K562 (cell line): ENCODE data around the gene USH1G. TPM values are rescaled to one million over a fixed set of nuclear protein-coding genes. Genes with fewer than 3 reads are reported as not detected.

Experiments
- EWSR1 ChIP-seq: fragments of 450-650 bp; IDR thresholded peaks from 2 replicates; pipeline ENCODE4 v1.6.1; 2018; ENCODE audit warnings: borderline replicate concordance, mild to moderate bottlenecking, low read depth, moderate library complexity; ENCODE audit not compliant: partially characterized antibody
- HDAC8 ChIP-seq: fragments of 450-650 bp; IDR thresholded peaks from 2 replicates; pipeline ENCODE4 v1.6.1; 2016; ENCODE audit warnings: mild to moderate bottlenecking, missing genetic modification characterization, moderate library complexity, missing compliant biosample characterization
- KAT8 ChIP-seq: fragments of 450-650 bp; IDR thresholded peaks from 2 replicates; pipeline ENCODE4 v1.6.1; 2016; ENCODE audit warnings: low read depth, mild to moderate bottlenecking
- KLF16 ChIP-seq: IDR thresholded peaks from 2 replicates; pipeline ENCODE4 v1.6.1; 2016; ENCODE audit warnings: antibody characterized with exemption
- NCOA1 ChIP-seq: fragments of 450-650 bp; IDR thresholded peaks from 2 replicates; pipeline ENCODE4 v1.6.1; 2016; ENCODE audit warnings: low read depth
- NFE2 ChIP-seq: IDR thresholded peaks from 2 replicates; pipeline ENCODE4 v1.6.1; 2014; ENCODE audit warnings: antibody characterized with exemption, low read depth
- NR2C1 ChIP-seq, 2 experiments: fragments of 450-650 bp; IDR thresholded peaks; 2 replicates each; pipeline ENCODE4 v1.6.1; 2017; ENCODE audit warnings: mild to moderate bottlenecking in 2 of 2, antibody characterized with exemption in 1 of 2, inconsistent platforms in 1 of 2, missing compliant biosample characterization in 1 of 2, missing genetic modification characterization in 1 of 2
- POLR2AphosphoS5 ChIP-seq: IDR thresholded peaks from 2 replicates; pipeline ENCODE4 v1.6.1; 2011; ENCODE audit warnings: mild to moderate bottlenecking, low read depth, low read length, moderate library complexity; ENCODE audit not compliant: control insufficient read depth, insufficient read depth
- SAFB2 ChIP-seq: fragments of 200-400 bp; formaldehyde crosslinking; IDR thresholded peaks from 2 replicates; pipeline ENCODE4 v1.6.1; 2018; ENCODE audit warnings: borderline replicate concordance, low read length, low read depth, moderate library complexity; ENCODE audit not compliant: severe bottlenecking
- SETDB1 ChIP-seq: IDR thresholded peaks from one replicate; pipeline ENCODE4 v1.6.1; 2012; ENCODE audit warnings: low read length, control low read depth, inconsistent platforms
- SRSF1 ChIP-seq: fragments of 200-400 bp; formaldehyde crosslinking; IDR thresholded peaks from 2 replicates; pipeline ENCODE4 v1.6.1; 2017; ENCODE audit warnings: mild to moderate bottlenecking, low read depth, low read length, moderate library complexity
- SRSF7 ChIP-seq: fragments of 200-400 bp; formaldehyde crosslinking; optimal IDR thresholded peaks from 2 replicates; pipeline ENCODE3; 2017; ENCODE audit warnings: mild to moderate bottlenecking, low read depth, low read length
- TBP ChIP-seq: optimal IDR thresholded peaks from 2 replicates; pipeline ENCODE3; 2011; ENCODE audit warnings: low read depth, low read length, improper control_type of control experiment
- YY1 ChIP-seq, 3 experiments: IDR thresholded peaks; 2 replicates each; pipeline ENCODE4 v1.6.1; 2011; ENCODE audit warnings: low read length in 2 of 3, mild to moderate bottlenecking in 2 of 3, moderate library complexity in 2 of 3, borderline replicate concordance in 1 of 3, control low read depth in 1 of 3, low read depth in 1 of 3; ENCODE audit not compliant: insufficient read depth in 3 of 3, insufficient replicate concordance in 2 of 3, control insufficient read depth in 1 of 3, insufficient read length in 1 of 3; ENCODE audit errors: extremely low read depth in 1 of 3
- ZNF146 ChIP-seq: IDR thresholded peaks from one replicate; pipeline ENCODE4 v1.6.1; 2018; ENCODE audit warnings: missing compliant biosample characterization; ENCODE audit not compliant: unreplicated experiment
- ZNF3 ChIP-seq: fragments of 250-450 bp; sonication (Bioruptor Pico); IDR thresholded peaks from 2 replicates; pipeline ENCODE4 v1.5.0; 2021; ENCODE audit warnings: mild to moderate bottlenecking, moderate library complexity
- ZNF436 ChIP-seq: fragments of 250-450, 450-650 bp; sonication (Bioruptor Pico); formaldehyde crosslinking; IDR thresholded peaks from 2 replicates; pipeline ENCODE4 v1.7.0; 2020; ENCODE audit warnings: mild to moderate bottlenecking
- ZNF778 ChIP-seq: fragments of 450-650 bp; formaldehyde crosslinking; IDR thresholded peaks from 2 replicates; pipeline ENCODE4 v1.4.0; 2020; ENCODE audit warnings: mild to moderate bottlenecking, moderate library complexity
- polyA plus RNA-seq, 8 experiments: library from polyadenylated mRNA; depleted of rRNA in 4 of 8; stranded (reverse) in 5 of 8; unstranded in 3 of 8; fragments of >200 nt; fragmentation: Nextera tagmentation in 2 of 8; fragmentation: Illumina TruSeq in 1 of 8; extraction: Ambion mirVana in 2 of 8; extraction: Trizol in 1 of 8; gene quantifications; 2 replicates each; pipeline versions ENCODE4 v1.2.1 to v1.2.3, GENCODE V29; 2011 to 2014; ENCODE audit warnings: inconsistent platforms in 1 of 8, missing spikeins in 1 of 8
- total RNA-seq, 7 experiments: library from RNA; depleted of rRNA in 6 of 7; stranded (reverse); fragments of >200 nt in 6 of 7; fragmentation: Illumina TruSeq in 2 of 7; extraction: Trizol in 2 of 7; gene quantifications; 2 replicates each; pipeline versions ENCODE4 v1.2.1 to v1.2.3, GENCODE V29; 2011 to 2021; ENCODE audit warnings: low replicate concordance in 1 of 7
- TF ChIP-seq, protein P1 (sequence below): fragments of 450-650 bp; IDR thresholded peaks from 2 replicates; pipeline ENCODE4 v1.6.1; 2017; ENCODE audit warnings: antibody characterized with exemption
- TF ChIP-seq, protein P2 (sequence below): fragments of 250-450 bp; sonication (Bioruptor Pico); IDR thresholded peaks from 2 replicates; pipeline ENCODE4 v1.8.0; 2022; ENCODE audit warnings: inconsistent platforms, mild to moderate bottlenecking, moderate library complexity, borderline replicate concordance
- TF ChIP-seq, protein P3 (sequence below): fragments of 450-650 bp; IDR thresholded peaks from 2 replicates; pipeline ENCODE4 v1.6.1; 2016; ENCODE audit warnings: low read depth, mild to moderate bottlenecking, moderate library complexity
- TF ChIP-seq, protein P4 (sequence below): fragments of 250-450 bp; sonication (Bioruptor Pico); IDR thresholded peaks from 2 replicates; pipeline ENCODE4 v1.8.0; 2022; ENCODE audit warnings: moderate library complexity, mild to moderate bottlenecking, inconsistent platforms

Gene USH1G
- total and polyA plus RNA-seq, 9 of the 15 experiments (the other 6 are each of a cell fraction or from before 2014, with no cell fraction given) = 0.22 to 1.00 (median 0.64) TPM; not detected in 2

DNA sequence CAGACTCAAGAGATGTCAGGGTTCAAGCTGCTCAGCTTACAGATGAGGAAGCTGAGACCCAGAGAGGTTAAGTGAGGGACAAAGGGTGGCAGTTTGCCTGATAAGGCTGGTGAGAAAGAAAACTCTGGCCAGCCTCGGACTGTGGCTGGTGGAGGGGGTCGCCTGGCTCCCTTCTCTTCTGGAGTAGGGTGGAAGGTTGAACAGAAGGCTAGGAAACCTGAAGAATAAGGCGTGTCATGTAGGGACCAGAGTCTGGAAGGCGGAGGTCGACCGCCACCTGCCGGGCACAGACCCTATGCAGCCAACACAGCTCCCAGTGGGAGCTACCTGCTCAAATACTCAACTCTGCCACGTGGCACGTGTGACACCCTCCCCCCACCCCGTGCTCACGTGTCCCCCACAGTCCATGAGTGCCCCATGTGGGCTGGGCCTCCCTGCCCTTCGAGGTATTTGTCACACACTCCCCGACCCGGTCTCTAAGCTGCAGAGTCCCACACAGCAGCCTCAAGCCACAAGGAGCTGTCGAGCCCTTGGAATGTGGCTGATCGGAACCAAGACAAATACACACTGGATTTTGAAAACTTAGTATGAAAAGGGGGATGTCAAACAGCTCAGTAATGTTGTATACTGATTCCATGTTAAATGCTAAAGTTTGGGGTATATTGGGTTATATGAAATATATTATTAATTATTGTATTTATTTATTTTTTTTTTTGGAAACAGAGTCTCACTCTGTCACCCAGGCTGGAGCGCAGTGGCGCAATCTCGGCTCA is 37.7 kb upstream of the USH1G start (continued):
- TF ChIP-seq KAT8 (no peak), SETDB1 (no peak), TBP (no peak), POLR2AphosphoS5 (no peak), SRSF7 (no peak), ZNF3 (CRISPR knock-in tag) (no peak), KLF16 (no peak), EWSR1 (no peak), SRSF1 (no peak), ZNF146 (CRISPR knock-in tag) (no peak), HDAC8 (no peak), NCOA1 (0 out of 2 replicates have a peak, but pooled peaks have one; percentile 17), YY1 (IDR thresholded peaks at IDR 0.05; ENCODE audit: borderline replicate concordance in 1 of 3, control insufficient read depth in 1 of 3, extremely low read depth in 1 of 3, insufficient read depth in 3 of 3, insufficient read length in 1 of 3, insufficient replicate concordance in 2 of 3, low read depth in 1 of 3, low read length in 2 of 3) (peak in 2 of 3 experiments; percentile 17 to 30), NR2C1 (IDR thresholded peaks at IDR 0.05) (no peak), NR2C1 (tag; IDR thresholded peaks at IDR 0.05) (no peak), ZNF436 (no peak), ZNF778 (CRISPR knock-in tag) (no peak), NFE2 (no peak), SAFB2 (no peak)
- TF ChIP-seq, protein P1, sequence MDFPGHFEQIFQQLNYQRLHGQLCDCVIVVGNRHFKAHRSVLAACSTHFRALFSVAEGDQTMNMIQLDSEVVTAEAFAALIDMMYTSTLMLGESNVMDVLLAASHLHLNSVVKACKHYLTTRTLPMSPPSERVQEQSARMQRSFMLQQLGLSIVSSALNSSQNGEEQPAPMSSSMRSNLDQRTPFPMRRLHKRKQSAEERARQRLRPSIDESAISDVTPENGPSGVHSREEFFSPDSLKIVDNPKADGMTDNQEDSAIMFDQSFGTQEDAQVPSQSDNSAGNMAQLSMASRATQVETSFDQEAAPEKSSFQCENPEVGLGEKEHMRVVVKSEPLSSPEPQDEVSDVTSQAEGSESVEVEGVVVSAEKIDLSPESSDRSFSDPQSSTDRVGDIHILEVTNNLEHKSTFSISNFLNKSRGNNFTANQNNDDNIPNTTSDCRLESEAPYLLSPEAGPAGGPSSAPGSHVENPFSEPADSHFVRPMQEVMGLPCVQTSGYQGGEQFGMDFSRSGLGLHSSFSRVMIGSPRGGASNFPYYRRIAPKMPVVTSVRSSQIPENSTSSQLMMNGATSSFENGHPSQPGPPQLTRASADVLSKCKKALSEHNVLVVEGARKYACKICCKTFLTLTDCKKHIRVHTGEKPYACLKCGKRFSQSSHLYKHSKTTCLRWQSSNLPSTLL = no peak
- TF ChIP-seq, protein P2, sequence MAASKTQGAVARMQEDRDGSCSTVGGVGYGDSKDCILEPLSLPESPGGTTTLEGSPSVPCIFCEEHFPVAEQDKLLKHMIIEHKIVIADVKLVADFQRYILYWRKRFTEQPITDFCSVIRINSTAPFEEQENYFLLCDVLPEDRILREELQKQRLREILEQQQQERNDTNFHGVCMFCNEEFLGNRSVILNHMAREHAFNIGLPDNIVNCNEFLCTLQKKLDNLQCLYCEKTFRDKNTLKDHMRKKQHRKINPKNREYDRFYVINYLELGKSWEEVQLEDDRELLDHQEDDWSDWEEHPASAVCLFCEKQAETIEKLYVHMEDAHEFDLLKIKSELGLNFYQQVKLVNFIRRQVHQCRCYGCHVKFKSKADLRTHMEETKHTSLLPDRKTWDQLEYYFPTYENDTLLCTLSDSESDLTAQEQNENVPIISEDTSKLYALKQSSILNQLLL = no peak
- TF ChIP-seq, protein P3, sequence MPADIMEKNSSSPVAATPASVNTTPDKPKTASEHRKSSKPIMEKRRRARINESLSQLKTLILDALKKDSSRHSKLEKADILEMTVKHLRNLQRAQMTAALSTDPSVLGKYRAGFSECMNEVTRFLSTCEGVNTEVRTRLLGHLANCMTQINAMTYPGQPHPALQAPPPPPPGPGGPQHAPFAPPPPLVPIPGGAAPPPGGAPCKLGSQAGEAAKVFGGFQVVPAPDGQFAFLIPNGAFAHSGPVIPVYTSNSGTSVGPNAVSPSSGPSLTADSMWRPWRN = peak; percentile 69; the same call in 1 of the 2 replicates
- TF ChIP-seq, protein P4, sequence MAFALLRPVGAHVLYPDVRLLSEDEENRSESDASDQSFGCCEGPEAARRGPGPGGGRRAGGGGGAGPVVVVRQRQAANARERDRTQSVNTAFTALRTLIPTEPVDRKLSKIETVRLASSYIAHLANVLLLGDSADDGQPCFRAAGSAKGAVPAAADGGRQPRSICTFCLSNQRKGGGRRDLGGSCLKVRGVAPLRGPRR = no peak
